ENCODE results near the gene UBA3.

GRCh38 chr3:69085168-69085832 lies 5.1 kb upstream of the UBA3 start:
- no peak for TF ChIP-seq CTCF (IDR thresholded peaks at IDR 0.05)
- no peak for TF ChIP-seq POLR2AphosphoS5 (IDR thresholded peaks at IDR 0.05)
- TF ChIP-seq POLR2A (IDR thresholded peaks at IDR 0.05) = no peak

Measured in transverse colon (tissue), 4 donors.